NCI-H1105 treated with DMSO at 0.1 percent for 48 hours (cell line): ENCODE measurements around the gene IPO11.
"Not testable (repeated sequence)": the region's sequence is repeated elsewhere in the genome, so short reads cannot be mapped to it uniquely, and the experiment has no call there.

Source experiments
- DNase-seq: peaks from one replicate; lab custom pipeline; 2025; lab: John Stamatoyannopoulos, UW

IPO11 gene

DNA sequence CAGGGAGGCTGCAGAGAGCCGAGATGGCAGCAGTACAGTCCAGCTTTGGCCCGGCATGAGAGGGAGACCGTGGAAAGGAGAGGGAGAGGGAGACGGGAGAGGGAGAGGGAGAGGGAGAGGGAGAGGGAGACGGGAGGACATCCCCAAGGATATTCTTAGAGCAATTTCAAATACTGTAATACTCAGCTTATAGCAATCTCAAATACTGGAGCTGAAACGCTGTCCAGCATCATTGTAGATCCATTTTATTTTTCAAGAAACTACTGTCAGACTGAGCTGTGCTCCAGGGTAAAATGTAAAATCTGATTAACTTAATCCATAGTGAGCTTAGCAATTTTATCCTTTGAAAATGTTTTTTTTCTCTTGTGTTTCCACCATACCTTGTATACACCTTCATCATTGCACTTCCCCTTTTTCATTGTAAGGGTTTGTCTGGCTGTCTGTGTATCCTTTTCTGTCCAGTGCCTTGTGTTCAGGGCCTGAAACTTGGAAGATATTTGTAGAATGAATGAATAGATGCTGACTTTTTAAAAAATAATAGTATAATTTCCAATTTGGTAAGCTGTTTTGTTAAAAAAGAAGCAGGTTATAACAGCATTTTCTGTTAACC is 102.1 kb downstream of the IPO11 start:
- DNase-seq, result no peak

DNA sequence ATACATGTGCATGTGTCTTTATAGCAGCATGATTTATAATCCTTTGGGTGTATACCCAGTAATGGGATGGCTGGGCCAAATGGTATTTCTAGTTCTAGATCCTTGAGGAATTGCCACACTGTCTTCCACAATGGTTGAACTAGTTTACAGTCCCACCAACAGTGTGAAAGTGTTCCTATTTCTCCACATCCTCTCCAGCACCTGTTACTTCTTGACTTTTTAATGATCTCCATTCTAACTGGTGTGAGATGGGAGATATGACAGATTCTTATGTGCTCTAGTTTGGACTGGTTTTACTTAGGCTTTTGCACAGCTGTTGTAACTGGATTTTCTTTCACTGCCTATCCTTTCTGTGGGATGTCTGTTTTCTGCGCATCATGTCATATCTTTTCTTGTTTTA is 108.2 kb downstream of the IPO11 start:
- not testable (repeated sequence) for DNase-seq

DNA sequence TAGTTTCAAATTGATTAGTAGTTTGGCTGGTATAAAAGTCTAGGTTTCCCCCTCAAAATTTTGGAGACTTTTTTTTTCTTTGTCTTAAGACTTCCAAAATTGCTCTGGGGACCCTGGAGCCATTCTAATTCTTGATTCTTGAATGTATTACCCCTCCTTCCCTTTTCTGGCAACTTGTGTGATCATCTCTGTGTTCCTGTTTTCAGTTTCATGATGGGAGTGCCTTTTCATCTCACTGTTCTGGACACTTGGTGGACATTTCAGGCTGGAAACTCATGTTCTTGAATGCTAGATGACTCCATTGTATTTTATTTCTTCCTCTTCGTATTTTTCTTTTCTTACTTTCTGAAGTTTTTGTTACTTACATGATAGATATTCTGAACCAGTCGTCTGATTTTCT is 108.8 kb downstream of the IPO11 start:
- DNase-seq, result no peak

DNA sequence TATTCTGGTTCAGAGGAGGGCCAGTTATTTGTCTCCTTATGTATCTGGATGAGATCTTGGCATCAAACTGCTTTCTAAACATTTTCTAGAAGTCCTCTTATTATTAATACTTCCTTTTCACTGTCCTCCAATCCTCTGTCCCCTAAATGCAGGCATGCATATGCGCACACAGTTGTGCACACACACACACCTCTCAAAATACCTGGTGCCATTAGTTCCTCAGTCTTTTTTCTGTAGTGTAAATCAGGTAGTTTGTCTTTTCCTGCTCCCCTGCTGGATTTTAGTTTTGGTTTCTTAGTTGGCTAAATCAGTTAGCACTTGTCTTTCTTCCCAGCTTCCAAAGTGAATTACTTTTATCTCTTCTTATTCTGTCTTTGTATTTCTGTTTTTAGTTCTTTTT is 110.2 kb downstream of the IPO11 start:
- DNase-seq, result no peak

DNA sequence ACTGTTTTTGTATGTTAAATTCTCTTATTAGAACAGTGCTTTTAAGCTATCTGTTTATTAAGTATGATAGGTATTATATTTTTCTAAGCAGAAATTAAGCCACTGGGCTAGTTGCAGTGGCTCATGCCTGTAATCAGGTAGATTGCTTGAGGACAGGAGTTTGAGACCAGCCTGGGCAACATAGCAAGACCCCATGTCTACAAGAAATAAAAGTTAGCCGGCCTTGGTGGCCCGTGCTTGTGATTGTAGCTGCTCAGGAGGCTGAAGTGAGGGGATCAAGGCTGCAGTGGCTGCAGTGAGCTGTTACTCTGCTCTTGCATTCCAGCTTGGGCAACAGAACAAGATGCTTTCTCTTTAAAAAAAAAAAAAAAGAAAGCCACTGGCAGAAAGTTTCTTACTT is 121.0 kb downstream of the IPO11 start:
- DNase-seq, result no peak

DNA sequence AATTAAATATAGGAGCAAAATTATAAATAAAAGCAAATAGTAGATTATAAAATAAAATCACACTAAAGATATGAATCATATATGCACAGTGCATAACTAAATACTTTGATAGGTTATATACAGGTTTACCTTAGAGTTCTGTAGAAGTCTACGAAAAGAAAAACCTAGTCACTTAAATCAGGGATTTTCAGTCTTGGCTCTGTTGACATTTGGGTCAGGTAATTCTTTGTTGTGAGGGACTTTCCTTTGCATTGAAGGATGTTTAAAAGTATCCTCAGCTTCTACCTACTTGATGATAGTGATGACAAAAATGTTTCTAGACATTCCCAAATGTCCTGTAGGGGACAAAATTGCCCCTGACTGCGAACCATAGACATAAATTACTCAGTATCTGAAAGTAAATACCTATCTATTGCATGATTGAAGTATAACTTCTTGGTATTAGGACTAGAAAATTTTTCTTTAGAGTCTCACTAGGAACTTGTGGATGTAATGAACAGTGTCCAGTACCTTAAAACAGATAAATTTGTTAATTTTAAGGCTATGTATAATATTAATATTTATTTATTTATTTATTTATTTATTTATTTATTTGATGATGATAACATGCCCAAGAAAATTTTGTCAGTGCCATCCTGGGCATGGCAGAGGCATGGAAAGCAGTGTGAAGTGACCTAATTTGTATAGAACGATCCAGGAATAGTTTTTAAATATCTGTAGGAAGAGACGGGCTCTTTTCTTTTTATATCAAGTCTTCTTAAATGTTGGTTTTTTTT is 122.1 kb downstream of the IPO11 start:
- DNase-seq, result no peak

DNA sequence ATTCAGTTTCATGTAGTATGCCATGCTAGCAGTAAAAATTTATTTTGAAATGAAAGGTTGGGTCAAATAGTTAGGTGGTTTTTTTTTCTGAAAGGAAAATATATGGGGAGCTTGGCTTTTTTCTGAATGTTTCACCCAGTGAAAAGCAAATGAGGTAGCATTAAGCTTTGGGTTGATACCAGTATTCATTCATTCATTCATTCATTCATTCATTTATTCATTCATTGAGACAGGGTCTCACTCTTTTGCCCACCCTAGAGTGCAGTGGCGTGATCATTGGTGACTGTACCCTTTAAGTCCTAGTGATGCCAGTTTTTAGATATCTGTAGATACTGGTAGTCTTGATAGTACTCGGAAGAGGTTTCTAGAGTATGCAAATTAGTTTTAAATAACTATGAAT is 123.7 kb downstream of the IPO11 start:
- DNase-seq, result no peak

DNA sequence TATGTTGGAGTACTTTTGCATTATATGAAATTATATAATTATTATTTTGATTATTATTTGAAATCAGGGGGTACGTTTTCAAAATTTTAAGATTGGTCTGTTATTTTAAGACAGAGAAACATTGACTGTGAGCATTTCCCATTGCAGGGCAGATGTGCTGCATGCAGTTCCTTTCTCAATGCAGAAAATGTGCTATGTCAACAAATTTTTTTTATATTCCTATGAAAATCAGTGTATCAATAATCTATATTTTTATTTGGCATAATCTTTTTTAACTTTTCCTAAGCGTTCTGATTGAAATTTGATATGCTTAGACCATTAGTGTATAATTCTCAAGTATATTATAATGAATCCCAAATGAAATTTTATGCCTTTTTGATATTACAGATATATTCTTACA is 124.2 kb downstream of the IPO11 start:
- no peak for DNase-seq

DNA sequence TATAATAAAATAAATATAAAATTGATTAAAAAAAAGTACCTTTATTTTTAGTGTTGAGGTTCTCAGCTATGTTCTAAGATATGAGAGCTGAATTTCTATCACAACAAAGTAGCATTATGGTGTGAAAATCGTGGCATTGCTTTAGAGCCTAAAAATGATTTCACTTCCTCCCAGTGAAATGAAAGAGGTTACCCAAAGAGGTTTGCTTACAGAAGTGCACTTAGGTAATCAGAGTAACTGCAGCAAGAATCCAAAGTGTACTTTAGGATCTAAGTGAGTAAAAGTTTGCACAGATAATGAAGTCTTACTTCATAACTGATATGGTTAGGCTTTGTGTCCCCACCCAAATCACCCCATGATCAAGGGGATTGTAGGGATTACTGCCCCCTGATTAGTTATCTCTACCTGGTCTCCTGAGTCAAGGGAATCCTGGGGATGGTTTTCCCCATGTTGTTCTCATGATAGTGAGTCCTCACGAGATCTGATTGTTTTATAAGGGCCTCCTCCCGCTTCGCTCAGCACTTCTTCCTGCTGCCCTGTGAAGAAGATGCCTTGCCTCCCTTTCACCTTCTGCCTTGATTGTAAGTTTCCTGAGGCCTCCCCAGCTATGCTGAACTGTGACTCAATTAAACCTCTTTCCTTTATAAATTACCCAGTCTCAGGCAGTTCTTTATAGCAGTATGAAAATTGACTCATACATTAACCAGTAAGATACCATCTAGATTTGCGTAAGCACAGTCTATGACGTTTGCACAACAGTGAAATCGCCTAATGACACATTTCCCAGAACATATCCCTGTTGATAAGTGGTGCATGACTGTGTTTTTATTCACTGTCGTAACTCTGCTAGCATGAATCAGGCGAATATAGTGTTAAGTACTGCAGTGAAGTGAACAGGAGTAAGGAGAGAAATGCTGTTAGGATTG is 125.7 kb downstream of the IPO11 start:
- DNase-seq, result no peak

DNA sequence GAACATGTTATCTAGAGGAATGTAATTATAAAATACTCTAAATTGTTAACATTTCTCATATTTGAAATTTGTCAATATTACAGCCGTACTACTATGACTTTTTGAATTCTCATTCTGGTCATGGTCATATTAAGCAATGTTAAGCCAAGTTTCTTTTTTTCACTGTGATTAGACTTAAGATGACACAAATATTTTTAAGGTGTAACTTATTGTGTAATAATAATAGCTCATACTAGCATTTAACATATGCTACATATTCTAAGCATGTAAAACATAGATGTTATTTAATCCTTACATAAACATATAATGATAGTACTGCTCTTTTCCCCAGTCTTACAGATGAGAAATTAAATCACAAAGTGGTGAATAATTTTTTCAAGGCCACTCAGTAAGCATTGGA is 130.2 kb downstream of the IPO11 start:
- DNase-seq, result no peak

DNA sequence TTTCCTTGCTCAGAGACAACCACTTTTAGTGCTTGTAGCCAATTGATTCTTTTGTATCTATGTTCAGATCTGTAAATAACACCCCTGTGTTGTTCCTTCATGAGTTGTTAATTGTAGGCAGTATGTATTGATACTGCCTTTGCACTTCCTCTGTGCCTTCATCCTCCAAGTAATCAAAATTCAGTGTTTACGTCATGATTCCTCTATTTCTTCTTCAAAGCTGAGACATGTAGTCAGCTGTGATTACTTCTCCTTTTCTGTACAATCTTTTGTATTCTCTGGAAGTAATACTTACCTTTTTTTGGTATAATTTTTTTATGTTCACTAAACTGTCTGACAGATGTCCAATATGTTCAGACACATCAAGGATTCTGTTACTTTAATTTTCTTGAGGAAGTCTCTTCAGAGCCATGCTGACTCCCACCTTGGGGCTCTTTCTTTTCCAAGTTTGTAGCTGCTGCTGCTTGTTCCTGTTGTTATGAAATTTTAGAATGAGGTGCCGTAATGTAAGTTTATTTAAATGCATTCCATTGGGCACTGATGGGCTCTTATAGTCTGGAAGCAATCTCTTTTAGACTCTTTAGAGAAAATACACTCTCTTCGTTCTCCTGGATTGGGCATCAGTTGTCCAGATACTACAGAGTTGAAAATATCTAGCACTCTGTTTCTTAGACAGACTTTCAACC is 135.5 kb downstream of the IPO11 start:
- DNase-seq, result no peak

DNA sequence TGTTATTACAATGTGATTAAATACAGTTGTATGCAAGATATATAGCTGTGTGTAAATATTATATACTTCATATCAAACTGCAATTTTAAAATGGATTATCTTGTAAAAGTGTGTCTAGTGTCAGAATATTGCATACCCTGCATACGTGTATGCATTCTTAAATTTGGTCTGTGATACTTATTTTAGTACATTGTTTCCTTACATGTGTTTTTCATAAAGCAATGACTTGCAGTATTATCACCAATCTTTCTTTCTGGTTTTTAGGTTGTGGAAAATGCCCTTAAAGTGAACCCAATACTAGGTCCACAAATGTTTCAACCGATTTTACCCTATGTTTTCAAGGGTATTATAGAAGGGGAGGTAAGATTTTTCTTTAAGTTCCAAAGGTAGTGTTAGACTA is 137.5 kb downstream of the IPO11 start:
- DNase-seq, result no peak

DNA sequence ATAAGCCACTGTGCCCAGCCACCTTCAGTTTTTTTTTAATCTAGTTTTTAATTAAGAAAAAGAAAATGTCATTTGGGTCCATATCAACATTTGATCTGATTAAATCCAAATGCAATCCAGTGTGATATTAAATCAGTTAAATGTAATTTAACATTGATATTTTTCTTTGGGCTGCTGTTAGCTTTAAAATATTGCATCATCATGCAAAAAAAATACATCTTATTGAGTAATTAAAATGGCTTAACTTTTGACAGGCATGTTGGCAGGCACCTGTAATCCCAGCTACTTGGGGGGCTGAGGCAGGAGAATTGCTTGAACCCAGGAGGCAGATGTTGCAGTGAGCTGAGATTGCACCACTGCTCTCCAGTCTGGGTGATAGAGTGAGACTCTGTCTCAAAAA is 143.4 kb downstream of the IPO11 start:
- no peak for DNase-seq

DNA sequence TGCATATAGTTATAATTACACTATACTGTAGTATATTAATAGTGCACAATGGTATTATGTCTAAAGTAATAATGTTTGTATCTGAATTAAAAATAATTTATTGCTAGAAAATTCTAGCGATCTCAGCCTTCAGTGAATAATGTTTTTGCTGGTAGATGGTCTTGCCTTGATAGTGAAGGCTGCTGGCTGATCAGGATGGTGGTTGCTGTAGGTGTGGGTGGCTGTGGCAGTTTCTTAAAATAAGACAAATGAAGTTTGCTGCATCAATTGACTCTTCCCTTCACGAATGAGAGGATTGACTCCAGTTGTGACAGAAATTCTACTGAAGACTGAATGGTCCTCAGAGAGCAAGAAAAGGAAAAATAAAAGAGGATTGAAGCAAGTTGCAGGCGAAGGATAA is 146.4 kb downstream of the IPO11 start:
- DNase-seq, result no peak

DNA sequence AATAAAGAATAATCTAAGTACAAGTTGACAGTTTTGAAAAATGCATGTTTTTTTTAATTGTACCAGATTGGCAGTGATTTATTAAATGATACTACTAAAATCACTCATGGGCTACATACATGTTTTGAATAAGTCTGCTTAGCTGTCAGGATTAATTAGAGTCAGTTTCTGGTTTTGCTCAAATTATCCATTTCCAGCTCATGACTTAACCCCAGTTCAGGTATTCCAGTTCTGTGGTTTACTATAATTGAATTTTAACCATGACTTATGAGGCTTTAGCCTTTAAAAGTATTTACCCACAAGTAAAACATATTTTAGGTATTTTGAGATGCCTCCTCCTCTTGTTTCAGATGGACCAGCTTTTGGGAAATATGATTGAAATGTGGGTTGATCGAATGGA is 148.2 kb downstream of the IPO11 start:
- no peak for DNase-seq

DNA sequence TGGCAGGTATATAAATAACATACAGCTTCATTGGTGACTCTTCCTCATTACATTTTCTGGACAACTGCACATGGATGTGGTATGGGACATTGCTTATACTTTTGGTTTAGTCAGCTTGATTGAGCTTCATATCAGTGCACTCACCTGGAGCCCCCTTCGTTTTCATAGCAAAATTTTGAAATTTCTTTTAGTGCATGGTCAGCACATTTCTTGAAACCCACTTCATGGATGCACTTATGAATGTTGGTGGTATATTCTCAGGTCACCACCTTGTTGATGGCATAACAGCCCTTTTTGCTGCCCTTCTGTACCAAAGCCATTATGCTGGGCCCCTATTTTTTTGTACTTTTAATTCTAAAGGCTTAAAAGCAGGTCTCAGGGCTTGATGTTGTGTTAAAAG is 149.3 kb downstream of the IPO11 start:
- DNase-seq, result no peak

DNA sequence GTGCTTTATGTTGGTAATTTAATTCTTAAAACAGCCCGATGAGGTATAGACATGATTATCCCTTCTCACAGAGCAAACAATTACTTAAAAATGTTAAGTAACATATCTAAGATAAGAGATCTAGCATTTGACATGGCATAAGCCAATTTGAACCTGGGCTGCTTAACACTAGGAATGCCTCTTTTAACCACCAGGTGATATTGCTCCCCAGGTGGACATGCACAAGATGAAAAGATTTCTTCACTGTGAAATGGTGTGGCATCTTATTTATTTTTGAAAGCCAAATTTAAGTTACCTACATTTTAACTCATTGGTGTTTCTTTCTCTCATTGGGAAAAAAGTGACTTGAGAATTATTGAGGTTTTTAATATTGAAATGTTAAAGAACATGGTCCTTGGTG is 150.3 kb downstream of the IPO11 start:
- no peak for DNase-seq

DNA sequence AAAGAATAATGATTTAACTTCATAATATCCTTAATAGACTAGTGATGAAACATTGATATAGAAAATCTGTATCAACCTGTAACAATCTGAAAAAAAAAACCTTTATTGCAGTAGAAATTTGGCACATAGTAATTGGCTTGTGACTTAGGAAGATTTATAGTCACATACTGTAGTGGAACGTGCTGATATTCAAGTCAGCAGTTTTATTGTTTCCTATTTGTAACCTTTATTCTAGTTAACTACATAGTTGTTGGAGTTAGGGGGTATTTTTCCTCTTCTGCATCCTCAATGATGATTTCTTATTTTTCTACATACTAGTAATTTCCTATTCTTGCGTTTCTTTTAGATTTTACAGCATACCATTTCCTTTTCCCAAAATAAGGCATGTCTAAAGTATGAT is 151.5 kb downstream of the IPO11 start:
- no peak for DNase-seq

DNA sequence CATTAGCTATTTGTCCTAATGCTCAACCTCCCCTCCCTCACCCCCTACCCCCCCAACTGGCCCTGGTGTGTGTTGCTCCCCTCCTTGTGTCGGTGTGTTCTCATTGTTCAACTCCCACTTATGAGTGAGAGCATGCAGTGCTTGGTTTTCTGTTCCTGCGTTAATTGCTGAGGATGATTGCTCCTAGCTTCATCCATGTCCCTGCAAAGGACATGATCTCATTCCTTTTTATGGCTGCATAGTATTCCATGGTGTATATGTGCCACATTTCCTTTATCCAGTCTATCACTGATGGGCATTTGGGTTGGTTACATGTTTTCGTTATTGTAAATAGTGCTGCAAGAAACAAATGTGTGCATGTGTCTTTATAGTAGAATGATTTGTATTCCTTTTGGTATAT is 153.2 kb downstream of the IPO11 start:
- not testable (repeated sequence) for DNase-seq

DNA sequence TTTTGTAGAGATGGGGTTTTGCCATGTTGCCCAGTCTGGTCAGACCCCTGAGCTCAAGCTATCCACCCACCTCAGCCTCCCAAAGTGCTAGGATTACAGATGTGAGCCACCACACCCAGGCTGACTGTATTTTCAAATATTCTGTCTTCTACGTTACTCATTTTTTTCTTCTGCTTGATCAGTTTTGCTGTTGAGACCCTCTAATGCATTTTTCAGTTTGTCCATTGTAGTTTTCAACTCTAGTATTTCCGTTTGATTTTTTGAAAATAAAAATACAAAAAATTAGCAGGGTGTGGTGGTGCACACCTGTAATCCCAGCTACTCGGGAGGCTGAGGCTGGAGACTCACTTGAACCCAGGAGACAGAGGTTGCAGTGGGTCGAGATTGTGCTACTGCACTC is 155.6 kb downstream of the IPO11 start:
- DNase-seq, result no peak

DNA sequence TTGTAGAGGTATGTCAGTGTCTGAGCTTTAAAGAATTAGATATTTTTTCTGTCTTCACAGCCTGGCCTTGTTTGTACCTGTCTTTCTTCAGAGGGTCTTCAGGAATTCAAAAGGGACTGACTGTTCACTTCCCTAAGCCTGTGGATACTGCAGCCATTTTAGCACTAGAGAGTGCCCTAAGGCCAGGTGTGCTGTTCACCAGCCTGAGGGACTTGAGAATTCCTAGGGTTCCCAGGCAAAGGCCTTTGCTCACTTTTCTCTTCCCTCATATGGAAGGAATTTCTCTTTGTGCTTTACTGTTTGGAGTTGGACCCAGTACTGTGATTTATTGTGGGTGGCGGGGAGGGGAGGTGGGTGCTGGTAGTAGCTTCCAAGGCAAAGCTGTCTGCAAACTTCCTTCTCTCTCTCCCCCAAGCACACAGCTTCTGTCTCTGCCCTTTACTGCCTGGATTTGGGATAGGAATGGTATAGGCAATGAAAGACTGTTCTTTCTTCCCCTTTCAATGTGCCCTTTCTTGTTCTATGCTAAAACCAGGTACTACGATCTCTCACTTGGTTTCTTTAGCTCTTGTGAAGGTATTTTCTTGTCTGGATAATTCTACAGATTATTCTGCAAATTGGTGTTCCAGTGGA is 156.4 kb downstream of the IPO11 start:
- no peak for DNase-seq

DNA sequence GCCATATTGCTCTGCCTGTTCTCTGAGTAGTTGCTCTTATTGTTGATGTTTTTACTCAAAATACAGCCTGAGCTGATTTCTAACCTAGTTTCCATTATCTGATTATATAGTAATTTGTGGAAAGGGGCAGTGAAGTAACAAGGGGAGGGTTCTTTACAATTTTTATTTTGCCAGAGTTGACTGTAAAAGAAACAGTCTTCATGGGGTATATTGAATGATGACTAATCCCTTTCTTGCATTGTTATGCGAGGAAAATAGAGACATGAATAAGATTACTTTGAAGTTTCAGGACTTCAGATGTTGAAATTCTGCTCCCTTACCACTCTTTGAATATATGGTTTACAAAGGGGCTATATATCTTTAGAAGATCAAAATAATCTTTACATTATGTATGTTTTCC is 156.9 kb downstream of the IPO11 start:
- no peak for DNase-seq
